DMS153 treated with DMSO at 0.1 percent for 48 hours (cell line): ENCODE results near the gene LRTM1.

Experiments used
- DNase-seq: peaks from one replicate; lab custom pipeline; 2025; ENCODE audit not compliant: unreplicated experiment; lab: John Stamatoyannopoulos, UW

Gene LRTM1

GRCh38 chr3:54928046-54928770 lies at the start of gene LRTM1:
LRTM1 (minus strand) TSS chr3:54928059; CDS start chr3:54927911, 148 bp downstream.
- no peak for DNase-seq

- no peak for DNase-seq
Measured at GRCh38 chr3:54977439-54977838, 49.6 kb upstream of the LRTM1 start.

- no peak for DNase-seq
Measured at GRCh38 chr3:54970895-54971294, 43.0 kb upstream of the LRTM1 start.

- DNase-seq, result no peak
Measured at GRCh38 chr3:54969652-54970051, 41.8 kb upstream of the LRTM1 start.

- no peak for DNase-seq
Measured at GRCh38 chr3:54968546-54969172, 40.8 kb upstream of the LRTM1 start.

GRCh38 chr3:54967731-54968161 lies 39.9 kb upstream of the LRTM1 start:
- no peak for DNase-seq

GRCh38 chr3:54966979-54967378 lies 39.1 kb upstream of the LRTM1 start:
- DNase-seq, result no peak

GRCh38 chr3:54965746-54966145 lies 37.9 kb upstream of the LRTM1 start:
- DNase-seq, result no peak

GRCh38 chr3:54964081-54964480 lies 36.2 kb upstream of the LRTM1 start:
- DNase-seq, result no peak

- DNase-seq, result no peak
Measured at GRCh38 chr3:54963641-54964040, 35.8 kb upstream of the LRTM1 start.

- DNase-seq, result no peak
Measured at GRCh38 chr3:54962200-54962599, 34.3 kb upstream of the LRTM1 start.

- DNase-seq, result no peak
Measured at GRCh38 chr3:54960701-54961100, 32.8 kb upstream of the LRTM1 start.

- no peak for DNase-seq
Measured at GRCh38 chr3:54960082-54960481, 32.2 kb upstream of the LRTM1 start.

GRCh38 chr3:54957711-54958110 lies 29.9 kb upstream of the LRTM1 start:
- no peak for DNase-seq

- DNase-seq, result no peak
Measured at GRCh38 chr3:54955941-54956340, 28.1 kb upstream of the LRTM1 start.

- DNase-seq, result no peak
Measured at GRCh38 chr3:54955496-54955895, 27.6 kb upstream of the LRTM1 start.

GRCh38 chr3:54954521-54954920 lies 26.7 kb upstream of the LRTM1 start:
- no peak for DNase-seq

GRCh38 chr3:54954022-54954421 lies 26.2 kb upstream of the LRTM1 start:
- no peak for DNase-seq

- no peak for DNase-seq
Measured at GRCh38 chr3:54951405-54951804, 23.5 kb upstream of the LRTM1 start.

- no peak for DNase-seq
Measured at GRCh38 chr3:54950391-54951003, 22.6 kb upstream of the LRTM1 start.

GRCh38 chr3:54949491-54950044 lies 21.7 kb upstream of the LRTM1 start:
- no peak for DNase-seq
